ENCODE measurements around the gene MAP4K5.

- TF ChIP-seq MAX (CRISPR knock-in tag; IDR thresholded peaks at IDR 0.05) (no peak), CTCF (IDR thresholded peaks at IDR 0.05) (no peak), SMAD3 (CRISPR knock-in tag; IDR thresholded peaks at IDR 0.05; ENCODE audit: borderline replicate concordance) (no peak), HMGXB4 (CRISPR knock-in tag; IDR thresholded peaks at IDR 0.05) (no peak)
Observed at GRCh38 chr14:50434528-50434927, 97.8 kb downstream of the MAP4K5 start.
